HL-60 (cell line): ENCODE data around the gene USP47.

Experiments
- DNase-seq, 2 experiments: peaks; one replicate each; pipeline ENCODE4 v3.0.0-alpha.2; 2010 to 2020; ENCODE audit warnings: low read depth in 1 of 2, low spot score in 1 of 2
- H3K27ac ChIP-seq: fragments of 250-450 bp; sonication (Bioruptor Pico); replicated peaks from 2 replicates; pipeline ENCODE4 v1.5.1; 2020; ENCODE audit warnings: mild to moderate bottlenecking, moderate library complexity
- H3K27me3 ChIP-seq: fragments of 250-450 bp; sonication (Bioruptor Pico); 2 replicates; pipeline ENCODE4 v1.5.1; 2021; ENCODE audit warnings: mild to moderate bottlenecking, moderate library complexity; ENCODE audit not compliant: insufficient read depth, poor library complexity, severe bottlenecking
- H3K4me3 ChIP-seq: replicated peaks from 2 replicates; pipeline ENCODE4 v1.5.1; 2011; ENCODE audit warnings: mild to moderate bottlenecking, control low read depth, low read length; ENCODE audit not compliant: insufficient read depth
- CTCF ChIP-seq: IDR thresholded peaks from one replicate; pipeline ENCODE4 v1.5.1; 2011; ENCODE audit warnings: low read length, control low read depth, inconsistent platforms; ENCODE audit not compliant: insufficient read depth
- GABPA ChIP-seq: IDR thresholded peaks from 2 replicates; pipeline ENCODE4 v1.6.1; 2012; ENCODE audit warnings: low read depth
- POLR2AphosphoS5 ChIP-seq: IDR thresholded peaks from 2 replicates; pipeline ENCODE4 v1.6.1; 2012; ENCODE audit warnings: low read depth
- REST ChIP-seq: IDR thresholded peaks from 2 replicates; pipeline ENCODE4 v1.6.1; 2012; ENCODE audit warnings: low read depth; ENCODE audit not compliant: insufficient replicate concordance
- SPI1 ChIP-seq: IDR thresholded peaks from 2 replicates; pipeline ENCODE4 v1.6.1; 2012; ENCODE audit warnings: low read depth, mild to moderate bottlenecking, borderline replicate concordance

Gene USP47

GRCh38 chr11:11805228-11805627 is 36.5 kb upstream of the USP47 start:
- Histone ChIP-seq H3K27me3 (no peaks in the 10 kb centered on the region), H3K4me3 (no peak overlapping the region), H3K27ac (no peak overlapping the region)
- DNase-seq: no peak
- TF ChIP-seq POLR2AphosphoS5 (no peak), REST (no peak), GABPA (no peak), SPI1 (no peak), CTCF (no peak)

GRCh38 chr11:11806074-11806473 is 35.7 kb upstream of the USP47 start:
- H3K27me3 ChIP-seq: no peaks in the 10 kb centered on the region
- TF ChIP-seq CTCF: no peak
- no peak for TF ChIP-seq SPI1
- TF ChIP-seq GABPA: no peak
- no peak for TF ChIP-seq REST
- no peak for TF ChIP-seq POLR2AphosphoS5
- no peak overlapping the region for H3K27ac ChIP-seq
- DNase-seq: no peak
- no peak overlapping the region for H3K4me3 ChIP-seq

GRCh38 chr11:11806586-11806985 is 35.2 kb upstream of the USP47 start:
- no peak for DNase-seq
- Histone ChIP-seq H3K27me3 (no peaks in the 10 kb centered on the region), H3K27ac (no peak overlapping the region), H3K4me3 (no peak overlapping the region)
- TF ChIP-seq GABPA (no peak), SPI1 (no peak), CTCF (no peak), REST (no peak), POLR2AphosphoS5 (no peak)
